ENCODE results near the gene STXBP3.

DNA sequence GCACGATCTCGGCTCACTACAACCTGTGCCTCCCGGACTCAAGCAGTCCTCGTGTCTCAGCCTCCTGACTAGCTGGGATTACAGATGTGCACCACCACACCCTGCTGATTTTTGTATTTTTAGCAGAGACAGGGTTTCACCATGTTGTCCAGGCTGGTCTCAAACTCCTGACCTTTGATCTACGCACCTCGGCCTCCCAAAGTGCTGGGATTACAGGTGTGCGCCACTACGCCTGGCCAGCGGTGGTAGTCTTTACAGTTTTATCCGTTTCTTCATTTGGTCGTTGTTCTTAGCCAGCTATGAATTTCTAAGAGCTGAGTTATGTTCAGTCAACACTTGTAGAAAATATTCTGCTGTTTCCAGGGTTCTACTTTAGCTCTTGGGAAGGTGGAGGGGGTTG is 57.1 kb downstream of the STXBP3 start:
- TF ChIP-seq, protein P1, sequence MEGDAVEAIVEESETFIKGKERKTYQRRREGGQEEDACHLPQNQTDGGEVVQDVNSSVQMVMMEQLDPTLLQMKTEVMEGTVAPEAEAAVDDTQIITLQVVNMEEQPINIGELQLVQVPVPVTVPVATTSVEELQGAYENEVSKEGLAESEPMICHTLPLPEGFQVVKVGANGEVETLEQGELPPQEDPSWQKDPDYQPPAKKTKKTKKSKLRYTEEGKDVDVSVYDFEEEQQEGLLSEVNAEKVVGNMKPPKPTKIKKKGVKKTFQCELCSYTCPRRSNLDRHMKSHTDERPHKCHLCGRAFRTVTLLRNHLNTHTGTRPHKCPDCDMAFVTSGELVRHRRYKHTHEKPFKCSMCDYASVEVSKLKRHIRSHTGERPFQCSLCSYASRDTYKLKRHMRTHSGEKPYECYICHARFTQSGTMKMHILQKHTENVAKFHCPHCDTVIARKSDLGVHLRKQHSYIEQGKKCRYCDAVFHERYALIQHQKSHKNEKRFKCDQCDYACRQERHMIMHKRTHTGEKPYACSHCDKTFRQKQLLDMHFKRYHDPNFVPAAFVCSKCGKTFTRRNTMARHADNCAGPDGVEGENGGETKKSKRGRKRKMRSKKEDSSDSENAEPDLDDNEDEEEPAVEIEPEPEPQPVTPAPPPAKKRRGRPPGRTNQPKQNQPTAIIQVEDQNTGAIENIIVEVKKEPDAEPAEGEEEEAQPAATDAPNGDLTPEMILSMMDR (IDR thresholded peaks at IDR 0.05; ENCODE audit: low read depth, low read length): no peak
- no peak for TF ChIP-seq EZH2phosphoT487 (IDR thresholded peaks at IDR 0.05; ENCODE audit: low read depth)

Data from OCI-LY3 (cell line).